H1 (cell line): ENCODE measurements around the gene RETREG1. TPM values are rescaled to one million over a fixed set of nuclear protein-coding genes. Genes with fewer than 3 reads are reported as not detected.

Experiments
- TEAD4 ChIP-seq: IDR thresholded peaks from 2 replicates; pipeline ENCODE4 v1.6.1; 2012; ENCODE audit warnings: low read depth, low read length, inconsistent platforms, mixed read lengths
- polyA plus RNA-seq, 7 experiments: library from polyadenylated mRNA; depleted of rRNA in 3 of 7; stranded (reverse) in 5 of 7; unstranded in 2 of 7; fragments of >200 nt in 5 of 7; fragments of 200-250 nt in 2 of 7; gene quantifications; 1 replicate in 5 of 7; 2 replicates in 1 of 7; 4 replicates in 1 of 7; pipeline versions ENCODE4 v1.2.1 to v1.2.3, GENCODE V29; 2011 to 2013; ENCODE audit warnings: missing spikeins in 2 of 7, mixed read lengths in 2 of 7
- total RNA-seq: library from RNA; stranded (reverse); fragmentation: NEBNext Ultra II Directional; extraction: Animal tissue kit (Norgen Biotek cat#: 25700); gene quantifications from 2 replicates; pipeline ENCODE4 v1.2.1, GENCODE V29; 2021

The RETREG1 gene
- total and polyA plus RNA-seq, 2 of the 8 experiments (the other 6 are each of a cell fraction or from before 2014, with no cell fraction given): 0.62 to 1.9 TPM

DNA sequence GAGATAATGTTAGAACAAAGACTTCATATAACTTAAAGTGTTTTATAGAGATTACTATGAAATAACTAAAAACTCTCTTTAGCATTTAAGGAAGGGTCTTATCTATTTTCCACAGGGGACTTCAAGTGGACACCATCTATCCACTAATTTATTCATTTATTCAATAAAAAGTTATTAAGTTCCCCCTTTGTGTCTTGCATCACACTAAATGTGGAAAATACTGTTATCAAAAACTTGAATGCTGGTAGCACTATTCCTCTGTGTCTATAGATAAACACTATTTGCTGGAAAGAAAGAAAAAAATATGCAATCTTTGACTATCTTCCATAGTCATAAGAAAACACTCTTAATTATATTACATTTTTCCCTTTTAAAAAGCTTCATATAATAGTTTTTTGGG is 131.1 kb downstream of the RETREG1 start (continued):
- no peak for TF ChIP-seq TEAD4
- TF ChIP-seq, all 59 proteins: peak for 0
